ENCODE data around the gene PXMP2. TPM values are rescaled to one million over a fixed set of nuclear protein-coding genes. Genes with fewer than 3 reads are reported as not detected.

PXMP2 gene
- total and polyA plus RNA-seq, 2 of the 8 experiments (the other 6 are each of a cell fraction or from before 2014, with no cell fraction given) = 13.8 to 15.1 TPM

DNA sequence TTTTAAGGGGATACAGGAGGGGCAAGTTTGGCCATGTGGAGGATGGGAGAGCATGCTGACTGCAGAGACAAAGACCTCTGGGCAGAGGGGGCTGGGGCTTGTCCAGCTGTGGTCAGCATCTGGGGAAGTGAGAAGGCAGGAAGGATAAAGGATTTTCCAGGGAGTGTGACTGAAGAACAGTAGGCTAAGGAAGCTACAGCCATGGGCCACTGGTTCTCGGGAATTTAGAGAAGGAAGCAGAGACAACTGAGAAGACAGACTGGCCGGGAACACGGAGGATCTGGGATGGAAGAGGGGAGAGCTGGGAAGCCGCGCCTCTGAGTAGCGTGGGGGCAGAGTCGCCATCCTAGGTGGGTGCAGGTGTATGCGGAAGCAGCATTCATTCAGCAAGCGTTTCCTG lies 16.3 kb downstream of the PXMP2 start:
- H2BK12ac ChIP-seq (ENCODE audit: low read depth, low read length) = no peak overlapping the region
- H4K5ac ChIP-seq (ENCODE audit: insufficient read length, low read depth, low read length) = no peak overlapping the region
- no peak overlapping the region for H2BK15ac ChIP-seq (ENCODE audit: low read length)
- no peak overlapping the region for H3K4me3 ChIP-seq (ENCODE audit: extremely low read depth in 1 of 4, insufficient read depth in 2 of 4, low read depth in 3 of 4, low read length in 4 of 4)
- H3K4ac ChIP-seq (replicated peaks; ENCODE audit: insufficient read length, low read depth, low read length) = no peak overlapping the region
- H4K8ac ChIP-seq (ENCODE audit: extremely low read depth, insufficient read depth, low read length) = no peak overlapping the region
- no peak overlapping the region for H2AK5ac ChIP-seq (ENCODE audit: low read depth, low read length)
- no peak overlapping the region for H3K18ac ChIP-seq (ENCODE audit: extremely low read depth, low read length)
- H3K23ac ChIP-seq (ENCODE audit: insufficient read length) = no peak overlapping the region
- H4K91ac ChIP-seq (replicated peaks; ENCODE audit: insufficient read length, low read length) = no peak overlapping the region
- POLR2A ChIA-PET (ENCODE audit: partially characterized antibody) = interaction anchor here (1.2 to 3.4 kb wide), 7 partner anchors 9 to 27 kb away, joined by 3 to 24 read pairs (median 4); no protein-coding TSS in a partner anchor
- no peak overlapping the region for H3K56ac ChIP-seq (replicated peaks; ENCODE audit: insufficient read length, low read depth, low read length)
- TF ChIP-seq EGR1 (IDR thresholded peaks at IDR 0.05; ENCODE audit: borderline replicate concordance, low read depth, low read length) (no peak), NANOG (IDR thresholded peaks at IDR 0.05; ENCODE audit: insufficient read depth, low read depth, low read length, poor library complexity, severe bottlenecking) (no peak), CBX5 (IDR thresholded peaks at IDR 0.05; ENCODE audit: low read depth, low read length) (no peak), SIX5 (IDR thresholded peaks at IDR 0.05; ENCODE audit: low read depth, low read length) (no peak), FOSL1 (IDR thresholded peaks at IDR 0.05; ENCODE audit: insufficient read depth, low read depth, low read length) (no peak), RNF2 (IDR thresholded peaks at IDR 0.05; ENCODE audit: borderline replicate concordance, low read depth, low read length, missing control alignments, poor library complexity, severe bottlenecking) (no peak), RXRA (IDR thresholded peaks at IDR 0.05; ENCODE audit: insufficient read depth, low read depth, low read length) (no peak), TAF1 (IDR thresholded peaks at IDR 0.05; ENCODE audit: low read depth, low read length) (no peak), CTCF (IDR thresholded peaks at IDR 0.05; ENCODE audit: control extremely low read depth in 1 of 3, insufficient read depth in 1 of 3, low read depth in 1 of 3, low read length in 3 of 3) (no peak), JUND (IDR thresholded peaks at IDR 0.05; ENCODE audit: low read length) (no peak), NRF1 (IDR thresholded peaks at IDR 0.05; ENCODE audit: low read depth, low read length) (no peak)
- no peak overlapping the region for H2BK120ac ChIP-seq (replicated peaks; ENCODE audit: low read depth, low read length)
- no peaks in the 10 kb centered on the region for H3K9me3 ChIP-seq (ENCODE audit: insufficient read depth in 2 of 2, low read depth in 1 of 2, low read length in 1 of 2)
- no peak overlapping the region for H3K9ac ChIP-seq (replicated peaks in 1 of 4; ENCODE audit: extremely low read depth in 1 of 4, low read depth in 3 of 4, low read length in 3 of 4)
- H3K27ac ChIP-seq (ENCODE audit: low read depth, low read length) = no peak overlapping the region
- peaks cover 1 to 12% (median 3%) of the 10 kb centered on the region in 4 experiments; a peak in 6 of 8 replicates for H3K36me3 ChIP-seq (ENCODE audit: control insufficient read depth in 2 of 4, insufficient read depth in 4 of 4, low read length in 3 of 4)
- WGBS, 2 experiments (ENCODE audit: extremely low coverage in 1 of 2, insufficient coverage in 1 of 2, insufficient read length in 1 of 2, insufficient replicate concordance in 2 of 2, low coverage in 1 of 2, low lambda C conversion rate in 2 of 2, missing lambda C conversion rate in 1 of 2) = 89% methylated on average over 9 of the region's 9 CpGs; no CpG with 5 or more reads in 1 of the 2 experiments
- H3K23me2 ChIP-seq (ENCODE audit: low read depth, low read length) = no peaks in the 10 kb centered on the region
- no peak for DNase-seq (ENCODE audit: low read depth in 1 of 2, low spot score in 2 of 2)
- no peaks in the 10 kb centered on the region for H3K79me1 ChIP-seq (ENCODE audit: low read depth, low read length)
- no peak overlapping the region for H2BK20ac ChIP-seq (ENCODE audit: low read length)
- H3K27me3 ChIP-seq (replicated peaks in 1 of 4; ENCODE audit: control insufficient read depth in 3 of 4, extremely low read depth in 1 of 4, insufficient read depth in 3 of 4, low read length in 3 of 4) = no peaks in the 10 kb centered on the region
- H3K14ac ChIP-seq (ENCODE audit: insufficient read length) = no peak overlapping the region
- H3K4me1 ChIP-seq (replicated peaks in 1 of 4; ENCODE audit: control insufficient read depth in 3 of 4, insufficient read depth in 4 of 4, low read length in 3 of 4) = no peaks in the 10 kb centered on the region; a peak in 1 of 7 replicates
- H2AFZ ChIP-seq (ENCODE audit: low read length) = no peak overlapping the region
- peaks cover 2 to 3% of the 10 kb centered on the region in 2 experiments for H4K20me1 ChIP-seq (replicated peaks in 1 of 2; ENCODE audit: control insufficient read depth in 1 of 2, insufficient read depth in 2 of 2, low read length in 2 of 2)
- H3K79me2 ChIP-seq (ENCODE audit: control insufficient read depth in 1 of 2, insufficient read depth in 2 of 2, low read length in 2 of 2) = no peaks in the 10 kb centered on the region
- CTCF ChIA-PET (ENCODE audit: partially characterized antibody) = interaction anchor here (2.1 kb wide), 1 partner anchor 65 kb away, joined by 5 read pairs; no protein-coding TSS in a partner anchor
- peak overlapping the region; percentile 71; the same call in 1 of the 2 replicates for H2BK5ac ChIP-seq (ENCODE audit: low read depth, low read length)
- no peak for FAIRE-seq
- H3K4me2 ChIP-seq (ENCODE audit: insufficient read depth in 1 of 2, low read depth in 2 of 2, low read length in 2 of 2) = no peak overlapping the region
